DND-41 (cell line): ENCODE data around the gene COL4A5.

Experiments
- CTCF ChIP-seq: IDR thresholded peaks from 2 replicates; pipeline ENCODE4 v1.5.1; 2012; ENCODE audit warnings: borderline replicate concordance, low read length, moderate library complexity, mild to moderate bottlenecking; ENCODE audit not compliant: poor library complexity, severe bottlenecking; ENCODE audit errors: extremely low read depth
- EZH2 ChIP-seq: IDR thresholded peaks from 3 replicates; pipeline ENCODE4 v1.6.1; 2012; ENCODE audit warnings: borderline replicate concordance, low read depth, mild to moderate bottlenecking, moderate library complexity, low read length, inconsistent platforms; ENCODE audit not compliant: severe bottlenecking

GRCh38 chrX:108736509-108737479 is 297.2 kb downstream of the COL4A5 start, which contains the start of gene IRS4:
- TF ChIP-seq CTCF (no peak), EZH2 (no peak)
